Measurements from ENCODE around the gene SEC14L6.

GRCh38 chr22:30574997-30575671 lies 28.6 kb upstream of the SEC14L6 start:
- TF ChIP-seq CTCF (IDR thresholded peaks at IDR 0.05; ENCODE audit: low read length) (no peak), EZH2 (IDR thresholded peaks at IDR 0.05; ENCODE audit: borderline replicate concordance, low read length) (no peak)
